Stimulated activated naive CD8-positive, alpha-beta T cell treated with anti-CD3 and anti-CD28 coated beads, Interleukin-15, amount 100 ng/mL, for 72 hours (primary cell): ENCODE measurements around the gene ZFYVE19.
A peak's percentile ranks its signal among the peaks of the same experiment; 100 is the strongest.

Experiments
- ATAC-seq: fragments of 150-1000 bp; cut with Tn5 transposase; 2 replicates; pipeline ENCODE4 v1.10.0; 2021; ENCODE audit warnings: mild to moderate bottlenecking, moderate library complexity
- DNase-seq, 2 donors: peaks; one replicate each; pipeline ENCODE4 v3.0.0; 2021 to 2022
- H3K27ac Mint-ChIP-seq, 2 donors: one replicate each; pipeline ENCODE4 v1.8.0; 2022; ENCODE audit warnings: mild to moderate bottlenecking in 2 of 2, mixed read lengths in 2 of 2, moderate library complexity in 2 of 2
- H3K27me3 Mint-ChIP-seq: one replicate; pipeline ENCODE4 v1.8.0; 2022; ENCODE audit warnings: mixed read lengths
- H3K4me1 Mint-ChIP-seq: one replicate; pipeline ENCODE4 v1.8.0; 2022; ENCODE audit warnings: mild to moderate bottlenecking, mixed read lengths
- H3K4me3 Mint-ChIP-seq, 2 donors: one replicate each; pipeline ENCODE4 v1.8.0; 2022; ENCODE audit warnings: mild to moderate bottlenecking in 2 of 2, mixed read lengths in 2 of 2, moderate library complexity in 1 of 2
- H3K9me3 Mint-ChIP-seq, 2 donors: one replicate each; pipeline ENCODE4 v1.8.0; 2022; ENCODE audit warnings: mixed read lengths in 2 of 2

Gene ZFYVE19

DNA sequence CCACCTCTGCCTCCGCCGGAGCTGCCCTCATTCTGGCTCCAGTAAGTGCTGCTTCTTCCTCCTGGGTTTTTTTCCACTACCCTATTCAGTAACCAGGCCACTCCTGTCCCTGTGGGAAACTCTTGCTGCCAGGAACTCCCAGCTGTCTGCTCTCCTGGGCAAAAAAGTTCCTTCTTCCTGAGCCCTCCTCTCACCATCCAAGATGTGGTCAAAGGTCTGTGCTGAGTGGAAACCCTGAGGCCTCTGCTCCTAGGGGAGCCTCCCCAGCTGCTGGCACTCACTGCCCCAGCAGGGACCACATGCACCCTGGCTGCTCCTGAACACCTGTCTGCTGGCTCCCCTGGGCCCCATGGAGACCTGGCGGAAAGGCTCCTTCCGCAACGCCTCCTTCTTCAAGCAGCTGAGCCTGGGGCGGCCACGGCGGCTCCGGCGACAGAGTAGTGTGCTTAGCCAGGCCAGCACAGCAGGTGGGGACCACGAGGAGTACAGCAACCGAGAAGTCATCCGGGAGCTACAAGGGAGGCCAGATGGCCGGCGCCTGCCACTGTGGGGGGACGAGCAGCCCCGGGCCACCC is 36.7 kb upstream of the ZFYVE19 start:
- no peaks in the 10 kb centered on the region for H3K9me3 Mint-ChIP-seq
- no peaks in the 10 kb centered on the region for H3K27me3 Mint-ChIP-seq
- H3K4me1 Mint-ChIP-seq = peaks cover 62% of the 10 kb centered on the region
- ATAC-seq (no peak), DNase-seq (no peak)
- H3K27ac Mint-ChIP-seq = peak overlapping the region; percentile 95 to 96
- peak overlapping the region; percentile 74 to 85 for H3K4me3 Mint-ChIP-seq

DNA sequence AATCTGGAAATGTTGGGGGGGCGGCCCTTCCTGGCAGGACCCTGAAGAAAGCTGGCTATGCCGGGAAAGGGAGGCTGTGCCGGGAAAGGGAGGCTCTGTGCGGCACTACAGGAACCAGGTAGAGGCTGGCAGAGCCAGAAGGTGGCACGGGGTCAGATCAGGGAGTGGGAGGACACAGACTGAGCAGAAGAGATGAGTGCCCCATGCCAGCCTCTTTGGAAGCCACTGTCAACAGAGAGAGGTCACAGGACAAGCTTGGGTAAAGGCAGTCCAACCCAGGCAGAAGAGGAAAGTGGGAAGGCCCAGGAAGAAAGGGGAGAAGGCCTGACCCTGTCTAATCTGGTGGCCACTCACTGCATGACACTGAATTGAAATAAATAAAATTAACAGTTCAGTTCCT is 35.6 kb upstream of the ZFYVE19 start:
- ATAC-seq = no peak
- Mint-ChIP-seq H3K27ac (no peak overlapping the region), H3K4me1 (peaks cover 52% of the 10 kb centered on the region), H3K9me3 (no peaks in the 10 kb centered on the region), H3K27me3 (no peaks in the 10 kb centered on the region), H3K4me3 (no peak overlapping the region)
- DNase-seq = no peak

DNA sequence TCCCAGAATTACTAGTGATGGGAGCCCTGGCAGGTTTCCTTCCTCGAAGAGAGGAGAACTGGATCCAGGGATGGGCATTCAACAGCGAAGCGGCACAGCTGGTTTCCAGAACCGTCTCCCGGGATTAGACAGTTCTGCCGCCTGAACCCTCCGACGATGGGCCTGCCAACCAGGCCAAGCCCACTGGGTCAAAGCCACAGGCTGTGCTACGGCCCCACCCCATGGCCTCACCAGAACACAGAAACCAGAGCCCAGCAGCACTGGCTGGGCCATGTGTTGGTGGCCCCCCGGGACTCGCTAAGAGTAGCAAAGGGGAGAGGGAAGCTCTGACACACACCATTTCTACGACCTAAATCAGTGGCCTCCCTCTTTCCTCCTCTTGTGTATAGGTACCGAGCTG is 34.9 kb upstream of the ZFYVE19 start:
- no peaks in the 10 kb centered on the region for H3K27me3 Mint-ChIP-seq
- ATAC-seq (no peak), DNase-seq (no peak)
- H3K4me1 Mint-ChIP-seq = peaks cover 52% of the 10 kb centered on the region
- no peak overlapping the region for H3K27ac Mint-ChIP-seq
- H3K4me3 Mint-ChIP-seq = no peak overlapping the region
- H3K9me3 Mint-ChIP-seq = no peaks in the 10 kb centered on the region

- Mint-ChIP-seq H3K9me3 (no peaks in the 10 kb centered on the region), H3K4me1 (peaks cover 43% of the 10 kb centered on the region), H3K27me3 (no peaks in the 10 kb centered on the region), H3K27ac (no peak overlapping the region), H3K4me3 (no peak overlapping the region)
- no peak for ATAC-seq
- no peak for DNase-seq
Measured at GRCh38 chr15:40773496-40773895, 33.4 kb upstream of the ZFYVE19 start.

- no peaks in the 10 kb centered on the region for H3K27me3 Mint-ChIP-seq
- no peaks in the 10 kb centered on the region for H3K9me3 Mint-ChIP-seq
- DNase-seq = no peak
- H3K27ac Mint-ChIP-seq = no peak overlapping the region
- peaks cover 39% of the 10 kb centered on the region for H3K4me1 Mint-ChIP-seq
- no peak for ATAC-seq
- H3K4me3 Mint-ChIP-seq = no peak overlapping the region
Measured at GRCh38 chr15:40773902-40774301, 33.0 kb upstream of the ZFYVE19 start.

GRCh38 chr15:40775007-40775406 is 31.9 kb upstream of the ZFYVE19 start:
- ATAC-seq (no peak), DNase-seq (no peak)
- no peak overlapping the region for H3K27ac Mint-ChIP-seq
- no peak overlapping the region for H3K4me3 Mint-ChIP-seq
- H3K9me3 Mint-ChIP-seq = no peaks in the 10 kb centered on the region
- peaks cover 28% of the 10 kb centered on the region for H3K4me1 Mint-ChIP-seq
- no peaks in the 10 kb centered on the region for H3K27me3 Mint-ChIP-seq

DNA sequence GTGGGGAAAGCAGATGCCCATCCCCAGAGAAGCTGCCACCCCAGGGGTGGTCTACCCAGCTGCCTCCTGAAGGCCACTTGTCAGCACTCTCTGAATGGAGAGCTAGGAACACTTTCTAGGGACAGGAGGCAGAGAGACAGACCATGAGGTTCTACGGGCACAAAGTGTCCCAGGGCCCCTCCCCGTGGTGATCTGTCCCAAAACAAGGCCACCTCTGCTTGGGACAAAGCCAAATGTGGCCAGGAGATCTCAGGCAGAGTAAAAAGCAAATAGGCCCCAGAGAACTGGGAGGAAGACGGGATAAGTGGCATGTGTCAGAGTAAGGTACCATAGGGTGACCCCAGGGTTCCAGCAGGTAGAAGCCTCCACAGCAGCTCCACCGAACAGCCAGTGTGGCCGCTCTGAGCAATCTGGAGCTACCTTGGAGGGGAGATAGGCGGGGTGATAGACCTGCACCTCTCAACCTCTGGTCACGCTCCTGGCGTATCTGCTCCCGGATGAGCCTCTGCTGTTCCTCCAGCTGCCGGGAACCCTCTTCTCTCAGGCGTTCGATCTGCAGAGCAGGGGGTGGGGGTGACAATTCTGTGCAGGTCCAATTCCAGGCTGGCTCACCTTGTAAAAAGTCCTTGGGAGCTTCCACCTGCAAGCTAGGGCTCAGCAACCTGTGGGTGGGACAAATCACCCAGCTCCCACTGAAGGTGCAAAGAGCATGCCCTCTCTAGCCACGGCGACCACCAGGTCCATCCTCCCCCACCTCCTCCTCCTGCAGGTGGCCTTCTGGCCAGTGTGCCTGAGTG is 31.0 kb upstream of the ZFYVE19 start:
- Mint-ChIP-seq H3K4me1 (peaks cover 18% of the 10 kb centered on the region), H3K27me3 (no peaks in the 10 kb centered on the region), H3K9me3 (no peaks in the 10 kb centered on the region), H3K27ac (peak overlapping the region in 1 of 2 donors; percentile 59), H3K4me3 (no peak overlapping the region)
- DNase-seq (no peak), ATAC-seq (no peak)

DNA sequence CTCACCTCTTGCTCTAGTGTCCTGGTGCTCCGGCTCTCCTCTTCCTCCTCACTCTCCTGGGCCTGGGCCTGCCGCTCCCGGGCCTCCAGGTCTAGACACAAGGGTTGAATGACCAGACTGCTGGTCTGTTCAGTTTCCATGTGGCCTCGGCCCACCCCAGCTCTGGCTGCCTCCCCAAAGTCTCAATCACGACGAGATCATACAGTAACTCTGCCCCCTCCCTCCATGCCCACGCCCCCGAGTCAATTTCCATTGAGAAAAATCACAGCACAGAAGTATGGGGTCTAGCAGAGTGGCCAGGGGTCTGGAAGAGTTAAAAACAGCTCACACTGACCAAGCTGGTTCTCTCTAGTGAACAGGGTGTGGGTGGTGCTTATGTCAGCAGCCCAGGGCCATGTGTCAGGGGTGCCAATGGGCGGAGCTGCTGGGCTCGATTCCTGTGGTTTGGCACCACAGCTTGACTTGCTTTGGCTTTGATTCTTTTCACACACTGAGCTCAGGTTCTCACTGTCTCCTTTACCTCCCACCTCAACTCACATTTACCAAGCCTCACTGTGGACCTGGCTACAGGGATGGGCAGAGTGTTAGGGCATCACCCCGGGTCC is 30.2 kb upstream of the ZFYVE19 start:
- DNase-seq (peak in 1 of 2 donors; percentile 50), ATAC-seq (peak; percentile 93)
- Mint-ChIP-seq H3K27ac (peak overlapping the region in 1 of 2 donors; percentile 20), H3K27me3 (no peaks in the 10 kb centered on the region), H3K4me3 (no peak overlapping the region), H3K4me1 (peaks cover 14% of the 10 kb centered on the region), H3K9me3 (no peaks in the 10 kb centered on the region)

DNA sequence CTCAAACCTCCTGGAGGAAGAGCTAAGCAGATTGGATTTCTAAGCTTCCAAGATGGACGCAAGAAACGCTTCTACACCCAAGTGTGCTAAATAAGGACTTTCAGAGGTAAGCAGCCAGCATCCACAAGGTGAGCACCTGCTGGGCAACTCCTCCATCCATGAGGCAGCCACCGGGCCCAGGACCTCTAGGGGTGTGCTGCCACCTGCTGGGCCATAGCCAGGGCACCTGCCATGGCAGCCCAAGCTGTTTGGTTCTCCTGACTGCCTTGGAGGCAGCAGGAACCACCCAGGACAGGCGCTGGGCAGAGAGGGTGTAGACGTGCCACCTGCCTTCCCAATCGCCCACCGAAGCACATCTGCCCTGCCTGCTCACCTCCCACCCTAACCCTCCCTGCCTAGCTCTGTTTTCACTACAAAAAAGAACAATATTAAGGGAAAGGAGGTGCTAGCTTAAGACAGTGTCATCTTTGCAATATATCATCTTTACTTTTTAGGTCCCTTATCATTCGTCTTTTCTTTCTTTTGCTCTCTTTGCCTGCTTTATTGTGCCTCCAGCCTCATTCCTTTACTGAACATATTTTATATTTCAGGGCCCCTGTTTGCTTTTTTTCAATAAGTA is 24.2 kb upstream of the ZFYVE19 start:
- Mint-ChIP-seq H3K4me1 (peaks cover 28% of the 10 kb centered on the region), H3K9me3 (no peaks in the 10 kb centered on the region), H3K27me3 (no peaks in the 10 kb centered on the region), H3K4me3 (no peak overlapping the region), H3K27ac (no peak overlapping the region)
- ATAC-seq = peak; percentile 89
- DNase-seq = peak; percentile 74 to 82

- H3K27me3 Mint-ChIP-seq = no peaks in the 10 kb centered on the region
- no peaks in the 10 kb centered on the region for H3K9me3 Mint-ChIP-seq
- H3K4me3 Mint-ChIP-seq = no peak overlapping the region
- H3K4me1 Mint-ChIP-seq = peaks cover 44% of the 10 kb centered on the region
- ATAC-seq (no peak), DNase-seq (no peak)
- H3K27ac Mint-ChIP-seq = no peak overlapping the region
Measured at GRCh38 chr15:40785164-40785563, 21.7 kb upstream of the ZFYVE19 start.

DNA sequence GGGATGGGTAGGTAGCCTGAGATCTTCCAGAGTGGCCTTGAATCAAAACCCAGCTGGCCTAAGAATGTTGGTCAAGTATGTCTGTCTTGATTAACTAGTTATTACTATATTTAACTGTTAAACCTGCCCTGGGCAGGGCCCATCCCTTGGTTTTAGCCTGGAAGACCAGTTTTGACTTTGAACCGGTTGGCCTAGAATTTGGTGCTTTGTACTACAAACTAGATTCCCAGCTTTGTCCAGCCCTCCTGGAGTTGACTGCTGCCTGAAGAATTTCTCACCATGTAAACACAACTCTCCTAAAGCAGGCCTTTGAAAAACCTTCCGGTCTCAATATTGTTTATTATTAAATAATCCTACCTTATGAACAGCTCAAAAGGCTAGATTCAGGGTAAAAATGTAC is 21.1 kb upstream of the ZFYVE19 start:
- Mint-ChIP-seq H3K4me1 (peaks cover 44% of the 10 kb centered on the region), H3K4me3 (no peak overlapping the region), H3K9me3 (no peaks in the 10 kb centered on the region), H3K27ac (no peak overlapping the region), H3K27me3 (no peaks in the 10 kb centered on the region)
- ATAC-seq = no peak
- no peak for DNase-seq

- DNase-seq (peak; percentile 34 to 74), ATAC-seq (peak; percentile 95)
- Mint-ChIP-seq H3K27me3 (no peaks in the 10 kb centered on the region), H3K4me3 (peak overlapping the region; percentile 10 to 42), H3K4me1 (peaks cover 48% of the 10 kb centered on the region), H3K27ac (no peak overlapping the region), H3K9me3 (no peaks in the 10 kb centered on the region)
Measured at GRCh38 chr15:40787344-40787841, 19.5 kb upstream of the ZFYVE19 start.

DNA sequence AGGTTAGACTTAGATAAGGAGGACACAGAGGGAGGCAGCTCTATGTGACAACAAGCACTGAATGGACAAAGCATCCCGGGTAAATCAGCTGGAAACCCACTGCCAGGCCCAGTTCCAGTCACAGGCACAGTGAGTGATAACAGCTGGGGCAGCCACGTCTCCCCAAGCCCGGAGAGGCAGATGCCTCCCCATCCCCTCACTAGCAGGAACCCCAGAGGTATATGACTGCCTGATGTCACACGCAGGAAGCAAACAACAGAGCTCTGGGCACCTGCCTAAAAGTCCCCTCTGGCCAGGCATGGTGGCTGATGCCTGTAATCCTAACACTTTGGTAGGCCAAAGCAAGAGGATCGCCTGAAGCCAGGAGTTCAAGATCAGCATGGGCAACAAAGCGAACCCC is 18.9 kb upstream of the ZFYVE19 start:
- DNase-seq (no peak), ATAC-seq (peak; percentile 41)
- H3K27me3 Mint-ChIP-seq = no peaks in the 10 kb centered on the region
- H3K4me1 Mint-ChIP-seq = peaks cover 42% of the 10 kb centered on the region
- peak overlapping the region in 1 of 2 donors; percentile 10 for H3K4me3 Mint-ChIP-seq
- peak overlapping the region in 1 of 2 donors; percentile 67 for H3K27ac Mint-ChIP-seq
- no peaks in the 10 kb centered on the region for H3K9me3 Mint-ChIP-seq

GRCh38 chr15:40789119-40789518 is 17.8 kb upstream of the ZFYVE19 start:
- Mint-ChIP-seq H3K9me3 (no peaks in the 10 kb centered on the region), H3K27ac (peak overlapping the region; percentile 0 to 43), H3K27me3 (no peaks in the 10 kb centered on the region), H3K4me3 (no peak overlapping the region), H3K4me1 (peaks cover 45% of the 10 kb centered on the region)
- no peak for DNase-seq
- ATAC-seq = no peak

GRCh38 chr15:40789999-40790398 is 16.9 kb upstream of the ZFYVE19 start:
- Mint-ChIP-seq H3K4me1 (peaks cover 45% of the 10 kb centered on the region), H3K27me3 (no peaks in the 10 kb centered on the region), H3K4me3 (no peak overlapping the region), H3K9me3 (no peaks in the 10 kb centered on the region), H3K27ac (no peak overlapping the region)
- no peak for DNase-seq
- no peak for ATAC-seq

- no peaks in the 10 kb centered on the region for H3K27me3 Mint-ChIP-seq
- H3K4me3 Mint-ChIP-seq = no peak overlapping the region
- no peak for ATAC-seq
- no peaks in the 10 kb centered on the region for H3K9me3 Mint-ChIP-seq
- H3K27ac Mint-ChIP-seq = no peak overlapping the region
- H3K4me1 Mint-ChIP-seq = peaks cover 45% of the 10 kb centered on the region
- DNase-seq = no peak
Measured at GRCh38 chr15:40790718-40791117, 16.2 kb upstream of the ZFYVE19 start.
